Right cardiac atrium (tissue), 5 donors: ENCODE measurements around the gene MRPL32. TPM values are rescaled to one million over a fixed set of nuclear protein-coding genes. Genes with fewer than 3 reads are reported as not detected.
"Not testable (repeated sequence)": the region's sequence is repeated elsewhere in the genome, so short reads cannot be mapped to it uniquely, and the experiment has no call there.

Experiments
- ATAC-seq, 2 donors: fragments of 200-7000 bp; cut with Tn5 transposase; one replicate each; pipeline versions ENCODE4 v1.8.0 to v1.9.1; 2020; ENCODE audit warnings: moderate library complexity in 2 of 2, mild to moderate bottlenecking in 1 of 2
- DNase-seq, 3 donors: peaks; one replicate each; pipeline ENCODE4 v3.0.0-alpha.2; 2020
- H3K27ac ChIP-seq: one replicate; pipeline ENCODE4 v1.5.1; 2013; ENCODE audit warnings: mild to moderate bottlenecking, low read length, control low read depth, moderate library complexity
- H3K27me3 ChIP-seq: one replicate; pipeline ENCODE4 v1.6.1; 2013; ENCODE audit not compliant: control insufficient read depth, insufficient read depth
- H3K4me1 ChIP-seq: one replicate; pipeline ENCODE4 v1.6.1; 2013; ENCODE audit warnings: low read length; ENCODE audit not compliant: control insufficient read depth, insufficient read depth
- H3K4me3 ChIP-seq: one replicate; pipeline ENCODE4 v1.5.1; 2013; ENCODE audit warnings: low read length, control low read depth
- H3K9me3 ChIP-seq: one replicate; pipeline ENCODE4 v1.6.1; 2013; ENCODE audit warnings: low read length; ENCODE audit not compliant: control insufficient read depth
- WGBS: extraction: QIAGEN DNeasy Blood & Tissue Kit; methylation state at CpG from one replicate; pipeline ENCODE4 v1.1.7; 2013; 5-methylcytosine and 5-hydroxymethylcytosine counted together
- intact Hi-C, 4 donors: fragments of 100-400 bp; cut with DNase I; formaldehyde crosslinking; loops; one replicate each; pipeline versions ENCODE4 v1.11.0 to v1.14.0; 2022 to 2023
- long read RNA-seq, 4 donors: library from polyadenylated mRNA; unstranded; transcript quantifications; one replicate each; pipeline ENCODE4 v2.0.0, GENCODE V29; 2020 to 2021
- polyA plus RNA-seq: library from polyadenylated mRNA; stranded (reverse); fragments of 200-250 nt; gene quantifications from one replicate; pipeline ENCODE4 v1.2.3, GENCODE V29; 2013
- total RNA-seq, 4 donors: library from RNA; stranded (reverse); fragmentation: NEBNext Ultra II Directional; extraction: Animal tissue kit (Norgen Biotek cat#: 25700); gene quantifications; one replicate each; pipeline ENCODE4 v1.2.1, GENCODE V29; 2021
- donor health status: healthy with polysubstance abuse.
- donor health status: DM: no; HTN: yes; CAD: no.
- donor health status: DM: no; HTN: no; CAD: no.
- donor health status: DM: no; HTN: yes; CAD: no; lungs with severe emphysema.
- donor health status: DM: yes; HTN: yes; CAD: no.

The MRPL32 gene
- total RNA-seq (10 to 100 TPM; 45.5 to 49.8 (median 46.0) TPM), polyA plus RNA-seq (81.6 TPM)
- long read RNA-seq, donor 1, transcript MRPL32-201 (3 exons, 1,035 nt): major isoform, 22 of 29 reads
- long read RNA-seq, donor 1, partial matches to known transcripts: 3 of 29 reads
- long read RNA-seq, donor 1, other reads (novel, unspliced or antisense): 2 of 29 reads
- long read RNA-seq, donor 2, transcript MRPL32-201 (3 exons, 1,035 nt): major isoform, 24 of 26 reads
- long read RNA-seq, donor 2, partial matches to known transcripts: 2 of 26 reads
- long read RNA-seq, donor 2, other reads (novel, unspliced or antisense): 0 of 26 reads
- long read RNA-seq, donor 3, transcript MRPL32-203 (3 exons, 2,734 nt): minor isoform, 5 of 38 reads
- long read RNA-seq, donor 3, transcript MRPL32-201 (3 exons, 1,035 nt): major isoform, 20 of 38 reads
- long read RNA-seq, donor 3, partial matches to known transcripts: 13 of 38 reads
- long read RNA-seq, donor 3, other reads (novel, unspliced or antisense): 0 of 38 reads
- long read RNA-seq, donor 4, transcript MRPL32-201 (3 exons, 1,035 nt): major isoform, 9 of 14 reads
- long read RNA-seq, donor 4, partial matches to known transcripts: 1 of 14 reads
- long read RNA-seq, donor 4, other reads (novel, unspliced or antisense): 0 of 14 reads

DNA sequence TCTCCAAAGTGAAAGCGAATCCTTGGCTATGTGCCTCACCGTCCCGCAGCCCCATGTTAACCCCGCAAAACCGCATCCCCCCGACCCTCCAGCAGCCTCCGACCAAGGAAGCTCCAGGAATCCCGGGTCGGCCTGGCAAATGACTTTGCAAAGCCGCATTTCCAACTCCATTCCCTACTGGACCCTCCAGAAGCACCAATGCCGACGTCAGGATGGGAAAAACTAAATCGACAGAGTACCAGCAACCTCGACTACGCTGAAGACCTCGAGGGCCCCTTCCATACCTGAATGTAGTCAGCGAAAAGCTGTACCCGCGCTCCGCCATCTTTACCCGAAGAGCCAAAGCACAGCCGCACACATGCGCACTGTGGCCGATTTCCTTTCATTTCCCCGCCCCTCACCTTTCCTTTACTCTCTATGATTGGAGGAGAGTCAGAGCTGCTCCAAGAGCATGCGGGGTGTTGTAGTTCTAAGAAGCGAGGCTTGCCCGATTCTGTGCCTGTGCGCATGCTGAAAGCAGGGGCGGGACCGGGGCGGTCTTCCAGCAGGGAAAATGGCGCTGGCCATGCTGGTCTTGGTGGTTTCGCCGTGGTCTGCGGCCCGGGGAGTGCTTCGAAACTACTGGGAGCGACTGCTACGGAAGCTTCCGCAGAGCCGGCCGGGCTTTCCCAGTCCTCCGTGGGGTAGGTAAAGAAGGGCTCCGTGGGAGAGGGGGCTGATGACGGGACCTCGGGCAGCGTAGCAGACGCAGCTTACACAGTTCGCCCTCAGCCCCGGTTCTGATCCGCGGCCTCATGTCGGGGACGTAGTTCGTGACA is at the start of gene MRPL32, which contains the start of gene PSMA2:
TSS of gene MRPL32 (plus strand) at position 543 of the 818 bp plus-strand sequence. CDS start at position 554, 11 bp downstream.
TSS of gene PSMA2 (minus strand) at position 341 of the 818 bp plus-strand sequence. CDS start at position 325, 16 bp downstream.
- Histone ChIP-seq H3K27me3 (no peaks in the 10 kb centered on the region), H3K9me3 (no peaks in the 10 kb centered on the region), H3K4me3 (peak within 1 kb of the TSS; percentile 93), H3K4me1 (peaks cover 4% of the 10 kb centered on the region), H3K27ac (peak within 1 kb of the TSS; percentile 89)
- DNase-seq (peak; percentile 96 to 98 (median 96)), ATAC-seq (peak; percentile 100)
- intact Hi-C loops: no loop called here
- WGBS: 0% methylated on average over 56 of the region's 56 CpGs

GRCh38 chr7:42883950-42884349 is 48.2 kb upstream of the MRPL32 start:
- DNase-seq (no peak), ATAC-seq (no peak)
- intact Hi-C loops: no loop called here
- Histone ChIP-seq H3K9me3 (no peaks in the 10 kb centered on the region), H3K27ac (no peak overlapping the region), H3K4me3 (no peak overlapping the region), H3K27me3 (no peaks in the 10 kb centered on the region), H3K4me1 (no peaks in the 10 kb centered on the region)
- WGBS: 87% methylated on average over 6 of the region's 6 CpGs

DNA sequence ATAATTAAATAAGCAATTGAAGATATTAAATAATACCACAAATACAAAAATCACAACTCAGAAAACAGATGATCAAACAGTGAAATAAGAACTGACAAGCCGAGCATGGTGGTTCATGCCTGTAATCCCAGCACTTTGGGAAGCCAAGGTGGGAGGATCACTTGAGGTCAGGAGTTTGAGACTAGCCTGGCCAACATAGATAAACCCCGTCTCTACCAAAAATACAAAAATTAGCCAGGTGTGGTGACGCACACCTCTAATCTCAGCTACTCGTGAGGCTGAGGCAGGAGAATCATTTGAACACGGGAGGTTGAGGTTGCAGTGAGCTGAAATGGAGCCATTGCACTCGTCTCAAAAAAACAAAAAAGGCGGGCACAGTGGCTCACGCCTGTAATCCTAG is 47.0 kb upstream of the MRPL32 start:
- DNase-seq, H3K4me1 ChIP-seq, ATAC-seq, H3K9me3 ChIP-seq, intact Hi-C loops, H3K4me3 ChIP-seq, H3K27ac ChIP-seq, H3K27me3 ChIP-seq: not testable (repeated sequence)
- WGBS: 96% methylated on average over 8 of the region's 8 CpGs

DNA sequence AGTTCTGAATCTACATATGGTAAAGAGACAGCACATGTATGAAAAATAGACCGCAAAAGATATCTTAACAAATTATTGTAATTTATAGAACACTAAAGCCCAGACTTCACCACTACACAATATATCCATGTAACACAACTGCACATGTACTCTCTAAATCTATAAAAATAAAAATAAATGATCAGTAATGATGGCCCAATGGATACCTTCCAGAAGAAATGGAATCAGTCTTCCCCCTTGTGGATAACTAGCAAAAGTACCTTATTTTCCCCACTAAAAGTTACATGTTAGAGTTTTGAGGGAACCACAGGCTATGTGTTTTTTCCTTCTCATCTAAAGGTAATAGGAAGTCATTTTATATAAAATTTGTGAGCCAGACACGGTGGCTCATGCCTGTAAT is 46.0 kb upstream of the MRPL32 start:
- H3K27me3 ChIP-seq: no peaks in the 10 kb centered on the region
- 83% methylated on average over 2 of the region's 2 CpGs for WGBS
- H3K4me3 ChIP-seq: no peak overlapping the region
- no peak for DNase-seq
- no peak overlapping the region for H3K27ac ChIP-seq
- intact Hi-C loops: no loop called here
- no peak for ATAC-seq
- no peaks in the 10 kb centered on the region for H3K9me3 ChIP-seq
- H3K4me1 ChIP-seq: no peaks in the 10 kb centered on the region

- intact Hi-C loops: no loop called here
- no peak overlapping the region for H3K27ac ChIP-seq
- ATAC-seq (no peak), DNase-seq (no peak)
- H3K27me3 ChIP-seq: no peaks in the 10 kb centered on the region
- no peaks in the 10 kb centered on the region for H3K9me3 ChIP-seq
- no peaks in the 10 kb centered on the region for H3K4me1 ChIP-seq
- no peak overlapping the region for H3K4me3 ChIP-seq
Measured at GRCh38 chr7:42886893-42887505, 45.2 kb upstream of the MRPL32 start.

- Histone ChIP-seq H3K4me3 (no peak overlapping the region), H3K9me3 (no peaks in the 10 kb centered on the region), H3K27me3 (no peaks in the 10 kb centered on the region), H3K4me1 (no peaks in the 10 kb centered on the region), H3K27ac (no peak overlapping the region)
- ATAC-seq: no peak
- intact Hi-C loops: no loop called here
- no peak for DNase-seq
- WGBS: 73% methylated on average over 9 of the region's 9 CpGs
Measured at GRCh38 chr7:42893346-42894240, 38.6 kb upstream of the MRPL32 start.

GRCh38 chr7:42900842-42901241 is 31.3 kb upstream of the MRPL32 start:
- H3K27ac ChIP-seq: no peak overlapping the region
- no peaks in the 10 kb centered on the region for H3K27me3 ChIP-seq
- DNase-seq (no peak), ATAC-seq (no peak)
- intact Hi-C loops: no loop called here
- H3K4me1 ChIP-seq: no peaks in the 10 kb centered on the region
- no peaks in the 10 kb centered on the region for H3K9me3 ChIP-seq
- no peak overlapping the region for H3K4me3 ChIP-seq

DNA sequence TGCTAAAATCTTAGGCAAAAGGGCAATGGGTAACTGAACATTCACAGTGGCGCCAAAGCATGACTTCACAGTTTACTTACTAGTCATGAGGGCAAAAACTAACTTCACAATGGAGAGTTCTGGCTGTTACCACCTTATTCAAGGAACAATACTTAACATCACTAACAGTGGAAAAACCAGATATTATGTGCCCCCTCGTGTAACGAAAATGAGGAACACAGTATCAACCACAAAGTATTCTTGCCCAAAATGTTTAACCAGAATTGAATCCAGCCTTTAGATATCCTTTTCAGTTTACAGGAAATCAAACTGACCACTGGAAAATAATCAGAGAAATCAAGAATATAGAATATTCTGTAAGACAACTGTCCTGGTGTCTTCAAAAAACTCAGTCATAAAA is 29.8 kb upstream of the MRPL32 start:
- intact Hi-C loops: no loop called here
- no peak overlapping the region for H3K27ac ChIP-seq
- no peaks in the 10 kb centered on the region for H3K9me3 ChIP-seq
- ATAC-seq: no peak
- no peaks in the 10 kb centered on the region for H3K4me1 ChIP-seq
- 66% methylated on average over 3 of the region's 3 CpGs for WGBS
- H3K4me3 ChIP-seq: no peak overlapping the region
- H3K27me3 ChIP-seq: no peaks in the 10 kb centered on the region
- DNase-seq: no peak

GRCh38 chr7:42906181-42906580 is 26.0 kb upstream of the MRPL32 start:
- intact Hi-C loops: no loop called here
- ATAC-seq (no peak), DNase-seq (no peak)
- Histone ChIP-seq H3K27ac (no peak overlapping the region), H3K4me3 (no peak overlapping the region), H3K4me1 (no peaks in the 10 kb centered on the region), H3K9me3 (no peaks in the 10 kb centered on the region), H3K27me3 (no peaks in the 10 kb centered on the region)
- 94% methylated on average over 1 of the region's 1 CpG for WGBS

- no peak overlapping the region for H3K27ac ChIP-seq
- H3K27me3 ChIP-seq: no peaks in the 10 kb centered on the region
- DNase-seq (no peak), ATAC-seq (no peak)
- H3K4me3 ChIP-seq: no peak overlapping the region
- intact Hi-C loops: no loop called here
- no peaks in the 10 kb centered on the region for H3K9me3 ChIP-seq
- H3K4me1 ChIP-seq: no peaks in the 10 kb centered on the region
Measured at GRCh38 chr7:42907316-42907715, 24.9 kb upstream of the MRPL32 start.
